ENCODE results near the gene GNB2.

The GNB2 gene

DNA sequence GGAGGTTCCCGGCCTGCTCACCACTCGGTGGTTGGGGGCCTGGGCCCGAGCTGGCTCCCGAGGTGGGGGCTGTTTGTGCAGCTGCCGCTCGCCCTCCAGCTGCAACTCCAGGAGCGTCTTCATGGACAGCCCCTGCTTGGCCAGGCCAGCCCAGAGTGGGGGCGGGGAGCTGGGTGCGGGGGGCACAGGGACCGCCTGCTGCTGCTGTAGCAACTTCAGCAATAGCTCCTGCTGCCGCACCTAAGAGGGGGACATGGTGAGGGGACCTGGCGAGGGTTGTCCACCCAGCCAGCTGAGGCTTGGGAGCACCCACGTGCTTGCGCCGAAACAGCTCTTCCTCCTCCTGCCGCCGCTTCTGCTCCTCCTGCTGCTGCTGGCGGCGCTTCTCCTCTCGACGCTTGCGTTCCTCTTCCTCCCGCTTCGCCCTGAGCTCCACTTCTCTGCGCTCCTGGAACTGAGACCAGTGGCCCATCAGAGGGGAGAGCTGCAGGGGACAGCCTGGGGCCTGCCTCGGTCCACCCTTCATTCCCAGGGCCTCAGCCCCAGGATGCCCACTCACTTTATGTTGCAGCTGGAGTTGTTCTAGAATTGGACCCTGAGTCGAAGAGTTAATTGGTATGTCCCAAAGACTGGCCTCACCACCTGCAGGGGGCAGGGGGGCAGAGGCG lies 9.6 kb downstream of the GNB2 start:
- no peak for DNase-seq (ENCODE audit: low read depth)
- TF ChIP-seq, protein P1, sequence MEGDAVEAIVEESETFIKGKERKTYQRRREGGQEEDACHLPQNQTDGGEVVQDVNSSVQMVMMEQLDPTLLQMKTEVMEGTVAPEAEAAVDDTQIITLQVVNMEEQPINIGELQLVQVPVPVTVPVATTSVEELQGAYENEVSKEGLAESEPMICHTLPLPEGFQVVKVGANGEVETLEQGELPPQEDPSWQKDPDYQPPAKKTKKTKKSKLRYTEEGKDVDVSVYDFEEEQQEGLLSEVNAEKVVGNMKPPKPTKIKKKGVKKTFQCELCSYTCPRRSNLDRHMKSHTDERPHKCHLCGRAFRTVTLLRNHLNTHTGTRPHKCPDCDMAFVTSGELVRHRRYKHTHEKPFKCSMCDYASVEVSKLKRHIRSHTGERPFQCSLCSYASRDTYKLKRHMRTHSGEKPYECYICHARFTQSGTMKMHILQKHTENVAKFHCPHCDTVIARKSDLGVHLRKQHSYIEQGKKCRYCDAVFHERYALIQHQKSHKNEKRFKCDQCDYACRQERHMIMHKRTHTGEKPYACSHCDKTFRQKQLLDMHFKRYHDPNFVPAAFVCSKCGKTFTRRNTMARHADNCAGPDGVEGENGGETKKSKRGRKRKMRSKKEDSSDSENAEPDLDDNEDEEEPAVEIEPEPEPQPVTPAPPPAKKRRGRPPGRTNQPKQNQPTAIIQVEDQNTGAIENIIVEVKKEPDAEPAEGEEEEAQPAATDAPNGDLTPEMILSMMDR (conservative IDR thresholded peaks at IDR 0.05; ENCODE audit: control insufficient read depth, insufficient read depth, low read depth, low read length), result no peak
- H3K4me3 ChIP-seq (ENCODE audit: control insufficient read depth, low read depth, low read length), result no peak overlapping the region

DNA sequence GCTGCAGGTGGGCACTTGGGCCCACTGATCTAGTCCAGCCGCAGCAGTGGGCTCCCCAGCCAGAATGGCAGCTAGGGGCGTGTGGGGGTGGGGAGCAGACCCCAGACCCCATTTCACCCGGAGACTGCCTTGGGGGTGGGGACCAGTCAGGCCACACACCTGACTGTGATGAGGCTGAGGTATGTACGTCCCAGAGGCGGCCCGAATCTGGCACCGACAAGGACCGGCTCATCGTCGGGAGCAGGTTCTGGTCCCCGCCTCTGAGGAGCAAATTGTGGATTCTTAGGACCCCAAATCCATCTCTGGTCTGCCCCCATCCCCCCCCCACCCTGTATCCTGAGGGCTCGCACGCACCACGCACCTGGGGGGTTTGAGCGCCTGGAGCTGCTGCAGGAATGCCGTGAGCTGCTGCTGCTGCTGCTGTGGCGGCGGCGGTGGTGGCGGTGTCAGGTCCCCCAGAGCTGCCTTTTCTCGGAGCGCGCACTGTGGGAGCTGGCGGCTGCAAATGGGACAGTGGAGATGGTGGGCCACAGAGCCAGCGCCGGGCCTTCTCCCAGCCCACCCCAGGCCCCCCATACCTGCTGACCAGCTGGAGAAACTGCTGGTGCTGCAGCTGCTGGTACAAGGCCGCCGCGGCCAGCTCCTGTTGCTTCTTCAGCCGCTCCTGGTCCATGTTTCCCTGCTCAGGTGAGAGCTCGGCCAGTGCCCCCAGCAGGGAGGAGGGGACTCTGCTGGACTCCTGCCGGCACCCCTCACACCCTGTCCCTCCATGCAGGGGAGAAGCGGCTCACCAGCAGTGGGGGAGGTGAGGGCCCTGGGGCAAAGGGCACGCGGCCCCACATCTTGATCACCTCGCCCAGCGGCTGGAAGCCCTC lies 10.4 kb downstream of the GNB2 start:
- no peak for DNase-seq (ENCODE audit: low read depth)
- H3K4me3 ChIP-seq (ENCODE audit: control insufficient read depth, low read depth, low read length), result no peak overlapping the region
- TF ChIP-seq, protein P1 (conservative IDR thresholded peaks at IDR 0.05; ENCODE audit: control insufficient read depth, insufficient read depth, low read depth, low read length), result no peak

DNA sequence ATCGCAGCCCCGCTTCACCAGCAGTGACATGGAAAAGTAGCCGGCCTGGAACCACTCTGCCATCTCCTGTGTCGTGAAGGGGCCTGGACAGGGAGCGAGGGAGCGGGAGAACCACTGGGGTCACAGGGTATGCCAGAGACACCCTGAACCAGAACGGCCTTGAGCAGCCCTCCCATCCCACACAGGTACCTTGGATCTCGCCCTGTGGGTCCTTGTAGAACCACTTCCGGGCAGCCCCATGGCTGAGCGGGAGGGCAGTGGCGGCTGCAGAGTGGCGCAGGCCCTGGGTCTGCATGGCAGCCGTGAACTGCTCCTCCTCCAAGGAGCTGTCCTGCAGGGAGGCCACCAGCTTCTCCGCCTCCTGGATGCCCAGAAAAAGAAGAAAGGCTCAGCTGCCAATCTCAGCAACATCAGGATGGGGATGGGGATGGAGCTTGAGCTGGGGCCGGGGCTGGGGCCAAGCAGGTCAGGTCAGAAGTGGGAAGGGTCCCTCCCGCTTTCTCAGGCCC lies 11.0 kb downstream of the GNB2 start:
- TF ChIP-seq, protein P1 (conservative IDR thresholded peaks at IDR 0.05; ENCODE audit: control insufficient read depth, insufficient read depth, low read depth, low read length), result no peak
- no peak overlapping the region for H3K4me3 ChIP-seq (ENCODE audit: control insufficient read depth, low read depth, low read length)
- no peak for DNase-seq (ENCODE audit: low read depth)

DNA sequence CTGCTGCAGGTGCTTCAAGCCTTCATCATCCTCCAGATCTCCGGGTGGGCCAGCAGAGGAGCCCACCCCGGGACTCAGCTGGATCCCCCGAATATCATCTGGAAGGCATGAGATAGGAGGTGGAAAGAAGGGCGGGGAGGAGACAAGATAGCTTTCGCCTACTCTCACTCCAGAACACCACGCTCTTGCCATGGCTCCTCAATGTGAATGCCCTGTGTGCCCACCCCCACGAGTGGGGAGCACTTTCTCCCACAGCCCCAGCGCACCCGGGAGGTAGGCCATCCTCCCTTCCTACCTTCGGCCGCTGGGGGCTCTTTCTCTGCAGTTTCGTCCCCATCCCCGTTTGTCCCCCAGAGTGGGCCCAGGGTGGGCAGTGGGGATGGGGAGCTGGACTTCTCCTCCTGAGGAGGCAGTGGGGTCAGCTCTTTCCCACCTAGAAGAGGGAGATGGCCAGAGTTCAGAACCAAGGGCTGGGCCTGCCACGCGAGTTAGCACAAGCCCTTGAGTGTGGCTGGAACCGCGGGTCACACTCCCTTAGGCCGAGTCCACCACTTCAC lies 11.6 kb downstream of the GNB2 start:
- DNase-seq (ENCODE audit: low read depth), result no peak
- TF ChIP-seq, protein P1 (conservative IDR thresholded peaks at IDR 0.05; ENCODE audit: control insufficient read depth, insufficient read depth, low read depth, low read length), result no peak
- H3K4me3 ChIP-seq (ENCODE audit: control insufficient read depth, low read depth, low read length), result no peak overlapping the region

DNA sequence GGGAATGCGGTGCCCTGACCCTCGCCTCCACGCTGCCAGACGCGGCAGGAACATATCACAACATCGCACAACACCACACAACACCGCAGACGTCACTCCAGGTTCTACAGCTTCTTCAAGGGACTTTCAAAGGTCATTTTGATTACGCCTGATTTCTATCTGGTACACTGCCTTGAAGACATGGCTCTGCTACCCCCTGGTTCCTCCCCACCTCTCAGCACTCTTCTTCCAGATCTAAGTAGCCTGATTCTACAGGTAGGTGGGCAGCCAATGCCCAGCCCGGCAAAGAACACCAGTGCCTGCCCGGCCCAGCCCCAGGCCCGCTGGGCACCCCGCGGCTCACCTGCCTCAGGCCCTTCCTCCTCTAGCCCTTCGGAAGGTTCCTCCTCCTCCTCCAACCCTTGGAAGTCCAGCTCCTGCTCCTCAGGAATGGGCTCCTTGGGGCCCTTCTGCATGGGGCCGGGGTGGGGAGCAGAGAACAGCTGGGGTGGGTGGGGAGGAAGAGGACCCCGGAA lies 12.1 kb downstream of the GNB2 start:
- TF ChIP-seq, protein P1 (conservative IDR thresholded peaks at IDR 0.05; ENCODE audit: control insufficient read depth, insufficient read depth, low read depth, low read length), result no peak
- DNase-seq (ENCODE audit: low read depth), result no peak
- H3K4me3 ChIP-seq (ENCODE audit: control insufficient read depth, low read depth, low read length), result no peak overlapping the region

DNA sequence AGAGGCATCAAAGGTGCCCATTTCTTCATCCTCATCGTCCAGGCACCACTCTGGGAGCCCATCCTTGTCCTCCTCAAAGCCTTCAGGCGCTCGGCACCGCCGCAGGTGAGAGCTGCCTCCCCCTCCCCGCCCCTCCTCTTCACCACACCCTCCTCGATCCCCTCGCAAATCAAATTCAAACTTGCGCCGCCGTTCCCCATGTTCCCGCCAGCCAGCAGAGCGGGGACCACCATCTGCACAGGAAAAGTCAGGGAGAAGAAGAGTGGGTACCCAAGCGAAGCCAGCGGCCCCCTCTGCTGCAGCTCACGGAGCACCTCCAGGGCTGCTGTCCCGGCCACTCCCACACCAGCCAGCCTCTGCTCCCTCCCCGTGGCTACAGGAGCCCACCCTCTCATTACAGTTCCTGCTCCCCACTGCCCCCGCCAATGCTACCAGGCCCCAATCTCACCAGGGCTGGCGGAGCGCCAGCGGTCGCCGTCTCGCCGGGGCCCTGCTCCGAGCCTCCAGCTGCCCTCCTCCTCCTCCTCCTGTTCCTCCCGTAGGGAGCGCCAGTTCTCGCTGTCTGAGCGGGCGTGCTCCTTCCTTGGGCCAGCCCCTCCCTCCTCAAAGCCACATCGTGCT lies 12.8 kb downstream of the GNB2 start:
- H3K4me3 ChIP-seq (ENCODE audit: control insufficient read depth, low read depth, low read length), result no peak overlapping the region
- TF ChIP-seq, protein P1 (conservative IDR thresholded peaks at IDR 0.05; ENCODE audit: control insufficient read depth, insufficient read depth, low read depth, low read length), result no peak

More for the DNA sequence above, 12.8 kb downstream of the GNB2 start:
- no peak for DNase-seq (ENCODE audit: low read depth)

Data from fibroblast of mammary gland (primary cell).